ENCODE results near the gene HIVEP3.

Gene HIVEP3

GRCh38 chr1:41538741-41539417 is 379.8 kb downstream of the HIVEP3 start:
- TF ChIP-seq POLR2AphosphoS5 (IDR thresholded peaks at IDR 0.05; ENCODE audit: low read depth, low read length) (no peak), FOXP2 (optimal IDR thresholded peaks at IDR 0.05; ENCODE audit: borderline replicate concordance, extremely low read depth, extremely low read length, insufficient read depth) (no peak), TAF1 (IDR thresholded peaks at IDR 0.05; ENCODE audit: borderline replicate concordance, insufficient read depth, low read length) (no peak), SIN3A (IDR thresholded peaks at IDR 0.05; ENCODE audit: borderline replicate concordance, insufficient read depth, low read length) (no peak)
- TF ChIP-seq, protein P1, sequence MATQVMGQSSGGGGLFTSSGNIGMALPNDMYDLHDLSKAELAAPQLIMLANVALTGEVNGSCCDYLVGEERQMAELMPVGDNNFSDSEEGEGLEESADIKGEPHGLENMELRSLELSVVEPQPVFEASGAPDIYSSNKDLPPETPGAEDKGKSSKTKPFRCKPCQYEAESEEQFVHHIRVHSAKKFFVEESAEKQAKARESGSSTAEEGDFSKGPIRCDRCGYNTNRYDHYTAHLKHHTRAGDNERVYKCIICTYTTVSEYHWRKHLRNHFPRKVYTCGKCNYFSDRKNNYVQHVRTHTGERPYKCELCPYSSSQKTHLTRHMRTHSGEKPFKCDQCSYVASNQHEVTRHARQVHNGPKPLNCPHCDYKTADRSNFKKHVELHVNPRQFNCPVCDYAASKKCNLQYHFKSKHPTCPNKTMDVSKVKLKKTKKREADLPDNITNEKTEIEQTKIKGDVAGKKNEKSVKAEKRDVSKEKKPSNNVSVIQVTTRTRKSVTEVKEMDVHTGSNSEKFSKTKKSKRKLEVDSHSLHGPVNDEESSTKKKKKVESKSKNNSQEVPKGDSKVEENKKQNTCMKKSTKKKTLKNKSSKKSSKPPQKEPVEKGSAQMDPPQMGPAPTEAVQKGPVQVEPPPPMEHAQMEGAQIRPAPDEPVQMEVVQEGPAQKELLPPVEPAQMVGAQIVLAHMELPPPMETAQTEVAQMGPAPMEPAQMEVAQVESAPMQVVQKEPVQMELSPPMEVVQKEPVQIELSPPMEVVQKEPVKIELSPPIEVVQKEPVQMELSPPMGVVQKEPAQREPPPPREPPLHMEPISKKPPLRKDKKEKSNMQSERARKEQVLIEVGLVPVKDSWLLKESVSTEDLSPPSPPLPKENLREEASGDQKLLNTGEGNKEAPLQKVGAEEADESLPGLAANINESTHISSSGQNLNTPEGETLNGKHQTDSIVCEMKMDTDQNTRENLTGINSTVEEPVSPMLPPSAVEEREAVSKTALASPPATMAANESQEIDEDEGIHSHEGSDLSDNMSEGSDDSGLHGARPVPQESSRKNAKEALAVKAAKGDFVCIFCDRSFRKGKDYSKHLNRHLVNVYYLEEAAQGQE (IDR thresholded peaks at IDR 0.05; ENCODE audit: insufficient read depth in 1 of 2, low read depth in 2 of 2, low read length in 2 of 2): no peak

GRCh38 chr1:41537788-41538351 is 380.9 kb downstream of the HIVEP3 start:
- TF ChIP-seq FOXP2 (optimal IDR thresholded peaks at IDR 0.05; ENCODE audit: borderline replicate concordance, extremely low read depth, extremely low read length, insufficient read depth): no peak
- TF ChIP-seq, protein P1 (IDR thresholded peaks at IDR 0.05; ENCODE audit: insufficient read depth in 1 of 2, low read depth in 2 of 2, low read length in 2 of 2): no peak
- no peak for TF ChIP-seq POLR2AphosphoS5 (IDR thresholded peaks at IDR 0.05; ENCODE audit: low read depth, low read length)

DNA sequence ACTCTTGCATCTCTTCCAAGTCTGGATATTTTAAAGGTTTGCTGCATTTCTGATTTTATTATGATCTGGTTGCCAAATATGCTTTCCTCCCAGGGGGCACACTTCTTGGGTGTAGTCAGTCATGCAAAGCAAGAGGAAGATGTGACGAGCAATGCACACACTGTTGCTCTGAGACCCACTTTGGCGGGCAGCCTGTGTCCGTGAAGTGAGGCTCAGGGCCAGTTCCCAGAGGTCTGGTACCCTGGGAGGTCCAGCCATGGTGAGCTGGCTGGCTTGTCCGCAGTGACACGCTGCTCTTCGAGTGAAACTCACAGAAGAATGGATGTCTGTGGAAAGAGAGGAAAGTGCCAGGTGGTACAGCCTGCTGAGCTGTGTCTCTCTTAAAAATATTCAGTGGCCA is 381.5 kb downstream of the HIVEP3 start:
- TF ChIP-seq FOXP2 (optimal IDR thresholded peaks at IDR 0.05; ENCODE audit: borderline replicate concordance, extremely low read depth, extremely low read length, insufficient read depth) (no peak), SIN3A (IDR thresholded peaks at IDR 0.05; ENCODE audit: borderline replicate concordance, insufficient read depth, low read length) (no peak), POLR2AphosphoS5 (IDR thresholded peaks at IDR 0.05; ENCODE audit: low read depth, low read length) (no peak), TAF1 (IDR thresholded peaks at IDR 0.05; ENCODE audit: borderline replicate concordance, insufficient read depth, low read length) (no peak)
- TF ChIP-seq, protein P1 (IDR thresholded peaks at IDR 0.05; ENCODE audit: insufficient read depth in 1 of 2, low read depth in 2 of 2, low read length in 2 of 2): no peak

GRCh38 chr1:41536361-41536802 is 382.3 kb downstream of the HIVEP3 start:
- no peak for TF ChIP-seq FOXP2 (optimal IDR thresholded peaks at IDR 0.05; ENCODE audit: borderline replicate concordance, extremely low read depth, extremely low read length, insufficient read depth)
- TF ChIP-seq TAF1 (IDR thresholded peaks at IDR 0.05; ENCODE audit: borderline replicate concordance, insufficient read depth, low read length): no peak
- TF ChIP-seq, protein P1 (IDR thresholded peaks at IDR 0.05; ENCODE audit: insufficient read depth in 1 of 2, low read depth in 2 of 2, low read length in 2 of 2): no peak
- TF ChIP-seq POLR2AphosphoS5 (IDR thresholded peaks at IDR 0.05; ENCODE audit: low read depth, low read length): no peak
- TF ChIP-seq SIN3A (IDR thresholded peaks at IDR 0.05; ENCODE audit: borderline replicate concordance, insufficient read depth, low read length): no peak
